Measurements from ENCODE around the gene FTCD.

DNA sequence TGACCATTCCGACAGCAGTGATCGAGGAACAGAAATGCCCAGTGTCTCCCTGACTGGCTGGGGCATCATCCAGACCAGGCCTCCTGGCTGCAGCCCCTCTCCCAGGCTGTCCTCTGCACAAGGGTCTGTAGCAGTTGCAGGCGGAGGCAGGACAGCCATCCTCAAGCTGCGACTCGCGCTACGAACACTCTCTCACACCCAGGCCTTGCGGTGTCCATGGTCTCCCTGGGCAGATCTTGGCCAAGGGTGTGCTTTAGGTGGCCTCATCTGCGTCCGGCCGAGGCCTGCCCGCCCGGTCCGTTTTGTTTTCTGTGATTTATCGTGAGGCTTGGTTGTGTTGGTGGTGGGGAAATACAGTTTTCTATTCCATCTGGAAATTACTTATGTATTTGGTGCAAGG lies 15.7 kb downstream of the FTCD start:
- TF ChIP-seq, protein P1, sequence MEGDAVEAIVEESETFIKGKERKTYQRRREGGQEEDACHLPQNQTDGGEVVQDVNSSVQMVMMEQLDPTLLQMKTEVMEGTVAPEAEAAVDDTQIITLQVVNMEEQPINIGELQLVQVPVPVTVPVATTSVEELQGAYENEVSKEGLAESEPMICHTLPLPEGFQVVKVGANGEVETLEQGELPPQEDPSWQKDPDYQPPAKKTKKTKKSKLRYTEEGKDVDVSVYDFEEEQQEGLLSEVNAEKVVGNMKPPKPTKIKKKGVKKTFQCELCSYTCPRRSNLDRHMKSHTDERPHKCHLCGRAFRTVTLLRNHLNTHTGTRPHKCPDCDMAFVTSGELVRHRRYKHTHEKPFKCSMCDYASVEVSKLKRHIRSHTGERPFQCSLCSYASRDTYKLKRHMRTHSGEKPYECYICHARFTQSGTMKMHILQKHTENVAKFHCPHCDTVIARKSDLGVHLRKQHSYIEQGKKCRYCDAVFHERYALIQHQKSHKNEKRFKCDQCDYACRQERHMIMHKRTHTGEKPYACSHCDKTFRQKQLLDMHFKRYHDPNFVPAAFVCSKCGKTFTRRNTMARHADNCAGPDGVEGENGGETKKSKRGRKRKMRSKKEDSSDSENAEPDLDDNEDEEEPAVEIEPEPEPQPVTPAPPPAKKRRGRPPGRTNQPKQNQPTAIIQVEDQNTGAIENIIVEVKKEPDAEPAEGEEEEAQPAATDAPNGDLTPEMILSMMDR (IDR thresholded peaks at IDR 0.05; ENCODE audit: extremely low read depth in 1 of 2, insufficient read depth in 1 of 2, low read depth in 1 of 2, low read length in 2 of 2): no peak
- TF ChIP-seq EZH2 (IDR thresholded peaks at IDR 0.05; ENCODE audit: borderline replicate concordance, low read depth, low read length, severe bottlenecking) (no peak), FOS (IDR thresholded peaks at IDR 0.05; ENCODE audit: borderline replicate concordance, insufficient read depth, low read length) (no peak), POLR2A (IDR thresholded peaks at IDR 0.05; ENCODE audit: low read depth, low read length) (no peak), MYC (IDR thresholded peaks at IDR 0.05; ENCODE audit: low read depth, low read length) (no peak), JUN (IDR thresholded peaks at IDR 0.05; ENCODE audit: borderline replicate concordance, insufficient read depth, insufficient read length, low read depth) (no peak), POLR2AphosphoS5 (IDR thresholded peaks at IDR 0.05; ENCODE audit: insufficient read depth, low read depth, low read length) (no peak)
- TF ChIP-seq, protein P2, sequence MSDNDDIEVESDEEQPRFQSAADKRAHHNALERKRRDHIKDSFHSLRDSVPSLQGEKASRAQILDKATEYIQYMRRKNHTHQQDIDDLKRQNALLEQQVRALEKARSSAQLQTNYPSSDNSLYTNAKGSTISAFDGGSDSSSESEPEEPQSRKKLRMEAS (IDR thresholded peaks at IDR 0.05; ENCODE audit: insufficient read depth, insufficient read length): no peak

Measured in endothelial cell of umbilical vein (primary cell).